GM23338 (cell line): Measurements from ENCODE around the gene ADAM8. TPM values are rescaled to one million over a fixed set of nuclear protein-coding genes. Genes with fewer than 3 reads are reported as not detected.

ENCODE experiments used
- ATAC-seq: fragments of 200-7000 bp; cut with Tn5 transposase; 3 replicates; pipeline ENCODE4 v1.9.1; 2020
- DNase-seq: peaks from one replicate; pipeline ENCODE4 v3.0.0-alpha.2; 2015; ENCODE audit warnings: low spot score
- H2AFZ ChIP-seq: fragments of 200-600 bp; sonication (generic); 2 replicates; pipeline ENCODE4 v1.8.0; 2016; ENCODE audit warnings: antibody characterized with exemption, mild to moderate bottlenecking, moderate library complexity
- H3F3A ChIP-seq: fragments of 200-600 bp; sonication (generic); replicated peaks from 2 replicates; pipeline ENCODE4 v1.8.0; 2017; ENCODE audit warnings: antibody characterized with exemption, mixed run types, low read depth
- H3K27ac ChIP-seq: fragments of 200-600 bp; sonication (generic); 2 replicates; pipeline ENCODE4 v1.6.1; 2016; ENCODE audit warnings: low read depth
- H3K27me3 ChIP-seq: fragments of 200-600 bp; sonication (generic); 2 replicates; pipeline ENCODE4 v1.8.0; 2016; ENCODE audit warnings: mild to moderate bottlenecking, mixed run types, moderate library complexity; ENCODE audit not compliant: insufficient read depth
- H3K36me3 ChIP-seq: fragments of 200-600 bp; sonication (generic); 2 replicates; pipeline ENCODE4 v1.8.0; 2016; ENCODE audit warnings: mild to moderate bottlenecking; ENCODE audit not compliant: insufficient read depth
- H3K4me1 ChIP-seq: fragments of 200-600 bp; sonication (generic); 2 replicates; pipeline ENCODE4 v1.8.0; 2016; ENCODE audit warnings: mild to moderate bottlenecking, moderate library complexity; ENCODE audit not compliant: insufficient read depth
- H3K4me2 ChIP-seq: fragments of 200-600 bp; sonication (generic); 2 replicates; pipeline ENCODE4 v1.7.1; 2017; ENCODE audit warnings: mixed run types
- H3K4me3 ChIP-seq: fragments of 200-600 bp; sonication (generic); 2 replicates; pipeline ENCODE4 v1.6.1; 2016; ENCODE audit warnings: mixed run types
- H3K79me2 ChIP-seq: fragments of 200-600 bp; sonication (generic); replicated peaks from 2 replicates; pipeline ENCODE4 v1.8.0; 2017; ENCODE audit warnings: mild to moderate bottlenecking; ENCODE audit not compliant: insufficient read depth
- H3K9me2 ChIP-seq: fragments of 200-600 bp; sonication (generic); 2 replicates; pipeline ENCODE4 v1.8.0; 2017; ENCODE audit not compliant: insufficient read depth
- H4K20me1 ChIP-seq: fragments of 200-600 bp; sonication (generic); replicated peaks from 2 replicates; pipeline ENCODE4 v1.8.0; 2017; ENCODE audit warnings: mild to moderate bottlenecking; ENCODE audit not compliant: insufficient read depth
- H3K27ac Mint-ChIP-seq: 2 replicates; pipeline ENCODE4 v1.8.0; 2020; ENCODE audit warnings: inconsistent platforms, mild to moderate bottlenecking, moderate library complexity, mixed read lengths
- H3K27me3 Mint-ChIP-seq: 3 replicates; pipeline ENCODE4 v1.8.0; 2022; ENCODE audit warnings: low read depth, mild to moderate bottlenecking, moderate library complexity, mixed read lengths, inconsistent platforms; ENCODE audit not compliant: insufficient read depth, poor library complexity
- H3K36me3 Mint-ChIP-seq: 3 replicates; pipeline ENCODE4 v1.8.0; 2021; ENCODE audit warnings: low read depth, mild to moderate bottlenecking, inconsistent platforms, moderate library complexity, mixed read lengths
- H3K4me1 Mint-ChIP-seq: 3 replicates; pipeline ENCODE4 v1.8.0; 2020; ENCODE audit warnings: mild to moderate bottlenecking, inconsistent platforms, mixed read lengths
- H3K4me3 Mint-ChIP-seq: 3 replicates; pipeline ENCODE4 v1.8.0; 2021; ENCODE audit warnings: moderate library complexity, mild to moderate bottlenecking, inconsistent platforms, mixed read lengths
- H3K9me3 Mint-ChIP-seq: 3 replicates; pipeline ENCODE4 v1.8.0; 2020; ENCODE audit warnings: moderate library complexity, mild to moderate bottlenecking, inconsistent platforms, mixed read lengths
- CTCF ChIP-seq, 2 experiments: fragments of 200-600 bp in 1 of 2; sonication (generic) in 1 of 2; conservative IDR thresholded peaks; 2 replicates each; pipeline versions ENCODE4 v1.5.1 to v1.6.1; 2016 to 2017; ENCODE audit warnings: antibody characterized with exemption in 2 of 2, low read depth in 2 of 2, mild to moderate bottlenecking in 2 of 2, moderate library complexity in 1 of 2
- ETS1 ChIP-seq: IDR thresholded peaks from 2 replicates; pipeline ENCODE4 v1.6.1; 2016; ENCODE audit warnings: antibody characterized with exemption
- EZH2 ChIP-seq: fragments of 200-600 bp; sonication (generic); IDR thresholded peaks from one replicate; pipeline ENCODE4 v1.8.0; 2017; ENCODE audit warnings: antibody characterized with exemption, mild to moderate bottlenecking, low read depth; ENCODE audit not compliant: unreplicated experiment
- POLR2AphosphoS5 ChIP-seq: IDR thresholded peaks from 2 replicates; pipeline ENCODE4 v1.6.1; 2016; ENCODE audit warnings: antibody characterized with exemption, low read depth
- REST ChIP-seq: IDR thresholded peaks from one replicate; pipeline ENCODE4 v1.6.1; 2018; ENCODE audit warnings: antibody characterized with exemption; ENCODE audit not compliant: unreplicated experiment
- ZNF331 ChIP-seq: fragments of 250-450 bp; sonication (Bioruptor Pico); IDR thresholded peaks from 2 replicates; pipeline ENCODE4 v1.5.0; 2020; ENCODE audit warnings: low read depth, mild to moderate bottlenecking, moderate library complexity
- long read RNA-seq: library from polyadenylated mRNA; unstranded; transcript quantifications from one replicate; pipeline ENCODE4 v2.0.0, GENCODE V29; 2020; ENCODE audit not compliant: unreplicated experiment
- polyA plus RNA-seq: library from polyadenylated mRNA; unstranded; fragments of >200 nt; fragmentation: Nextera tagmentation; extraction: Ambion mirVana; gene quantifications from 2 replicates; pipeline ENCODE4 v1.2.1, GENCODE V29; 2016
- total RNA-seq: library from RNA; depleted of rRNA; stranded (reverse); fragments of >200 nt; shearing (Covaris generic); gene quantifications from 2 replicates; pipeline ENCODE4 v1.2.3, GENCODE V29; 2014; rRNA removed

ADAM8 gene
- total RNA-seq: 5.5 and 7.4 TPM in 2 replicates
- polyA plus RNA-seq: 1.9 and 2.1 TPM in 2 replicates
- long read RNA-seq, partial matches to known transcripts: 0 of 1 reads
- long read RNA-seq, other reads (novel, unspliced or antisense): 0 of 1 reads

- peak; percentile 85 for ATAC-seq
- Histone ChIP-seq H3K4me1 (no peaks in the 10 kb centered on the region), H3K36me3 (no peaks in the 10 kb centered on the region), H3K27ac (no peak within 1 kb of the TSS), H3K4me3 (peak within 1 kb of the TSS; percentile 61), H3F3A (no peaks in the 10 kb centered on the region), H3K4me2 (peak within 1 kb of the TSS; percentile 87), H3K27me3 (no peaks in the 10 kb centered on the region), H3K9me2 (no peaks in the 10 kb centered on the region), H2AFZ (peak within 1 kb of the TSS; percentile 59), H3K79me2 (no peaks in the 10 kb centered on the region), H4K20me1 (no peaks in the 10 kb centered on the region)
- Mint-ChIP-seq H3K9me3 (no peaks in the 10 kb centered on the region), H3K27me3 (no peaks in the 10 kb centered on the region), H3K4me1 (peaks cover 4% of the 10 kb centered on the region; the same call in 2 of the 3 replicates), H3K36me3 (no peaks in the 10 kb centered on the region), H3K4me3 (peak within 1 kb of the TSS; percentile 57), H3K27ac (no peak within 1 kb of the TSS)
- peak; percentile 88 for DNase-seq
- TF ChIP-seq CTCF (conservative IDR thresholded peaks at IDR 0.05; ENCODE audit: low read depth in 2 of 2) (no peak), REST (no peak), ZNF331 (no peak), POLR2AphosphoS5 (peak; percentile 42; the same call in 1 of the 2 replicates)
Measured at GRCh38 chr10:133276435-133277201, at the start of gene ADAM8. Gene ADAM8 (minus strand): TSS chr10:133276868. CDS start chr10:133276817, 51 bp downstream.

- Histone ChIP-seq H3K36me3 (no peaks in the 10 kb centered on the region), H3K4me2 (peak overlapping the region; percentile 87), H3K27me3 (peaks cover 60% of the 10 kb centered on the region), H3F3A (0 out of 2 replicates have a peak, but pooled peaks cover 11% of the 10 kb centered on the region), H4K20me1 (no peaks in the 10 kb centered on the region), H3K9me2 (no peaks in the 10 kb centered on the region), H2AFZ (peak overlapping the region; percentile 95), H3K4me3 (peak overlapping the region; percentile 68), H3K27ac (no peak overlapping the region), H3K79me2 (no peaks in the 10 kb centered on the region), H3K4me1 (peaks cover 17% of the 10 kb centered on the region)
- Mint-ChIP-seq H3K27ac (no peak overlapping the region), H3K4me3 (peak overlapping the region; percentile 66), H3K9me3 (peaks cover 2% of the 10 kb centered on the region; the same call in 2 of the 3 replicates), H3K36me3 (no peaks in the 10 kb centered on the region; the same call in 2 of the 3 replicates), H3K4me1 (peaks cover 19% of the 10 kb centered on the region), H3K27me3 (peaks cover 53% of the 10 kb centered on the region)
- peak; percentile 37 for TF ChIP-seq EZH2
- no peak for TF ChIP-seq ETS1
- DNase-seq (no peak), ATAC-seq (no peak)
Measured at GRCh38 chr10:133326223-133326551, 49.5 kb upstream of the ADAM8 start.
